GM19452 (cell line): Measurements from ENCODE around the gene TPM1.
"Not testable (repeated sequence)": the region's sequence is repeated elsewhere in the genome, so short reads cannot be mapped to it uniquely, and the experiment has no call there.

ENCODE experiments used
- ATAC-seq: cut with Tn5 transposase; IDR thresholded peaks from one replicate; pipeline ENCODE4 v1.9.1; 2021; ENCODE audit not compliant: unreplicated experiment

Gene TPM1

DNA sequence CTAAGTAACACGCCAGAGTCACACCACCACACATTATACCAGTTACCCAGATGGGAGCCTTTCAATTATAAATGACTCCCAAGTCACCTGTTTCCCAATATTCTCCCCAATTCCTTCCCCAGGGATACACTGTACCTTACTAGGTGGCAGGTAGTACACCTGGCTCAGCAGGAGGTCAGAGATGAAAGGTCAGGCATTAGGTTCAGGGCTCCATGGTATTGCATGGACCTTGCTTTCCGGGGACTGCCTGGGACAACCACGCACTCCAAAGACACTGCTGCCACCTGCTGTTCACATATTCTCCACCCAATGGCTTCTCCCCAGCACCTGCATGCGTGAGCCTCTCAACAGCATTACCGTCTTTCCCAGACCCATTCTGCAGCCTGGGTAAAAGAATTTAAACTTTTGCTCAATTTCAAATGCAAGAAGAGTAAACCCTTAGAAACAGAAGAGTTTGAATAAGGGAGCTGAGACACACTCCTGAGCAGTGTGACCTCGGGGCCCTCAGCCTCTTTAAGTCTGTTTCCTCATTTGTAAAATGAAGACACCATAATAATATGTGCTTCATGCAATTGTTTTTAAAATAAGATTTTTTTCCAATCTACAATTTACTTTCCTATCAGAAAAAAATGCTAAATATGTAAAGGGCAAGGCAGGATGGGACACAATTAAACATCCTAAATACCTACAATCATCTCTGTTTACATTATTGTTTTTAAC lies 51.1 kb downstream of the TPM1 start:
- no peak for ATAC-seq

GRCh38 chr15:63094495-63094931 lies 52.0 kb downstream of the TPM1 start:
- ATAC-seq, result no peak

GRCh38 chr15:63096178-63096577 lies 53.6 kb downstream of the TPM1 start:
- ATAC-seq, result no peak

- not testable (repeated sequence) for ATAC-seq
Observed at GRCh38 chr15:63098901-63099300, 56.4 kb downstream of the TPM1 start.

- ATAC-seq, result not testable (repeated sequence)
Observed at GRCh38 chr15:63099581-63099980, 57.0 kb downstream of the TPM1 start.

DNA sequence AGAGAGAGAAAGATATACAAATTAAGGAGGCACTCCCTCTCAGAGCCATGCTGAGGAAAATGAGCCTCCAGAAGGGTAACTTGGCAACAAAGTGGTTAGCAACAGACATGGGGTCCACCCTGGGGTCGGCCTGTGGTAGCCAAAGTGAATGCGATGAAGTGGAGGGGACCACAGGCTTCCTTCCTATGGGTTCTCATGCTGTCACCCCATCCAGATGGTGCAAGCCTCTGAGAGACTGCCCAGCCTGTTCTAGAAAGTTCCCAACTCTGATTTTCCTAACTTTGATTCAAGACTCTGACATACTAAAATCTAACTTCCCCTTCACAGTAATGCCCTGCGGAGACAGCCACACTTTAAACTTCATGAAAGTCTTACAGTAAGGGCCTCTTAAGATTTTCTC lies 60.9 kb downstream of the TPM1 start:
- no peak for ATAC-seq

DNA sequence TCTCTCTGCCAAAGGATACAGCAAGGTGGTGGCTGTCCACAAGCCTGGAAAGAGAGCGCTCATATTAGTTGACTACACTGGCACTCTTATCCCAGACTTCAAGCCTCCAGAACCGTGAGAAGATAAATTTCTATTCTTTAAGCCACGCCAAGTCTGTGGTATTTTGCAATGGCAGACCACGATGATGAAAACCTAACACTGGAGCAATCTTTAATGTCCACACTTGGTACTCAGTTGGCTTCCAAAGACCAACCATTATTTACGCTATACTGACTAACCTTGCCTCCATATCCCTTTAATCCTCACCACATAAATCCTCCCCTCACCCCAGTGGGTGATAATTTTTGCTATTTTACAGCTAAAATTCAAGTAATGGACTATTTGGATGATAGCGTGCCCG lies 62.2 kb downstream of the TPM1 start:
- no peak for ATAC-seq

DNA sequence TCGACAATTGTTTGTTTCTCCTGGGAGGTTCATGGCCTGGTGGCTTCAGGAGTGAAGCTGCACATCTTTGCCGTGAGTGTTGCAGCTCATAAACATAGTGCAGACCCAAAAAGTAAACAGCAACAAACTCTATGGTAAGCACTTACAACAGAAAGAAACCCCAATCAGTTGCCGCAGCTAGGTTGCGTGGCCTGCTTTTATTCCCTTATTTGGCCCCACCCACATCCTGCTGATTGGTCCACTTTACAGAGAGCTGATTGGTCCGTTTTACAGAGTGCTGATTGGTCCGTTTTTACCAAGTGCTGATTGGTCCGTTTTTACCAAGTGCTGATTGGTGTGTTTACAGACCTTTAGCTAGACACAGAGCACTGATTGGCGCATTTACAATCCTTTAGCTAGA lies 62.8 kb downstream of the TPM1 start:
- not testable (repeated sequence) for ATAC-seq

DNA sequence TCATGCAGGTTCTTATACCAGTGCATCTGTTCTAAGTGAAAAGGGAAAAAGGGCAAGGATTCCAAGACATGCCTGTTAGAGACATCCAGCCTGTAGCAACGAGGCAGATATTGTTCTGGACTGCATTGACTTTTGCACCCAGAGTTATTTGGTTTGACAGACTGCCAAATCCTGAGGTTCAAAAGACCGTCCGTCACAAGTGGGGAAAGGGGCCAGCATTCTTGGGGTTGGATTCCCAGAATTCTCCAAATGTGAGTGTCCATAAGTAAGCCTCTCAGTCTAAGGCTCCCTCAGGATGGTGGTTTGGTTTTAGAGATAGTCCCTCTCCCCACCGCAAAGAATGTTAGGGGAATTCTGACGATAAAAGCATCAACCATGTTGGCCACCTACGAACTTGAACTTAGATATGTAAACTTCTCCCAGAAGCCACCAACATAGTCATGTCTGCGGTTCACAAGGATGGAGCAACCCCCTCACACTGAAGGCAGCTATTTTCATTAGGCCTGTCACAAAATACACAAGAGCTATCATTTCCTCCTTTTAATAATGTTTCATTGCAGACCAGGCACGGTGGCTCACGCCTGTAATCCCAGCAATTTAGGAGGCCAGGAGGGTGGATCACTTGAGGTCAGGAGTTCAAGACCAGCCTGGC lies 65.5 kb downstream of the TPM1 start:
- ATAC-seq, result no peak

- ATAC-seq, result no peak
Observed at GRCh38 chr15:63109498-63109897, 67.0 kb downstream of the TPM1 start.

- no peak for ATAC-seq
Observed at GRCh38 chr15:63109920-63110319, 67.4 kb downstream of the TPM1 start.

DNA sequence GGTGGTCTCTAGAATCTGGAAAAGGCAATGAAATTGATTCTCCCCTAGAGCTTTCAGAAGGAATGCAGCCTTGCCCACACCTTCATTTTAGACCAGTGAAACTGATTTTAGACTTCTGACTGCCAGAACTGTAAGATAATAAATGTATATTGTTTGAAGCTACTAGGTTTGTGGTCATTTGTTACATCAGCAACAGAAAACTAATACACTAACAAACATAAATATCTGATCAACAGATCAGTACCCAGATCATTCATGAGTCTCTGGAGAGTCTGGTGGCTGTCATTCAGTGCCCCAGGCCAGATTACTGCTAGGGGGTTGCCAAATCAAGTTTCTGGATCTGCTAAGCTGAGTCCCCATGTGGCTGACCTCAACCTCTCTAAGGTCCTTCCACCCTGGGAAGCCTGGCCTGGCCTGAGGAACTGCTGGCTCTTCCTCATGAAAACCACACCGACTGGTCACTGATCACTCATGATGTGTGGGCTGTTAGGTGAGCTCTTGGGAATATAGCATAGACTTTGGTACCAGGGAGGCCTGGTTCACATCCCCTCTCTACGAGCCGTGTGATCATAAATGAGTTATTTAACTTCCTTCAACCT lies 68.0 kb downstream of the TPM1 start:
- ATAC-seq, result no peak

DNA sequence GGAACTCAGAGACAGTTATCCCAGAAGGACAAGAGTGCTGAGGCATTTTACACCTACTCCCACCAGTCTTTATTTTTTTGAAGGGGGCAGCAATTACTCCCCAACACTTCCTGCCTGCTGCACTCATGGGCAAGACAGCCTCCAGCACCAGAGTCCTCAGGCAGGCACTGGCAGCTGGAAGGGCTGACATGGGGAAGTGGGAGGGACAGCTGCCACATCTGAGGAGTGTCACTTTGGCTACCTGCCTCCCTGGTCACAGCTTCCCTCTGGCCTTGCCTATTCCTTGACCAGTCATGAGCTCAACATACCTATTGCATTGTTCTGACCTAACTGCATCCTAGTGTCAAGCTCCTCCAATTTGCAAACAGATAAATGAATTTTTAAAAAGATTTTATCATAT lies 68.9 kb downstream of the TPM1 start:
- ATAC-seq, result no peak

- ATAC-seq, result no peak
Observed at GRCh38 chr15:63112871-63113270, 70.3 kb downstream of the TPM1 start.

DNA sequence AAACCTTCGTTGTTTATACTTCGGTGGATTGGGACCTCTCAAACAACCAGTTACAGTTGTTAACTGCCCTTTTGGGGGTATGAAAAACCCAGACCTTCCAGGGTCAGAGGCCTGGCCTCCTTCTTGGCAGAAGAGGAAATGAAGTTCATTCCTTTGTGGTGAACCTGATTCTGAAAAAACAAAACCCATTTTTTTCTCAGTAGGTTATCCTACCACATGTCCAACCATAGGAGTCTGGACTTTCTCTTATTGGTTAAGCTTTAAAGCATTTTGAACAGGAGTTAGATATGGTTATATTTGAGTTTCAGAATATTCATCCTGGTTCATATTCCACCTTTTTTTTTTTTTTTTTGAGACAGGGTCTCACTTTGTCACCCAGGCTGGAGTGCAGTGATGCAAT lies 71.9 kb downstream of the TPM1 start:
- ATAC-seq, result no peak
